DND-41 (cell line): ENCODE measurements around the gene ZCCHC24.

Source experiments
- EZH2 ChIP-seq: IDR thresholded peaks from 3 replicates; pipeline ENCODE4 v1.6.1; 2012; ENCODE audit warnings: borderline replicate concordance, low read depth, mild to moderate bottlenecking, moderate library complexity, low read length, inconsistent platforms; ENCODE audit not compliant: severe bottlenecking
- TF ChIP-seq, protein P1 (sequence below): IDR thresholded peaks from 2 replicates; pipeline ENCODE4 v1.5.1; 2012; ENCODE audit warnings: borderline replicate concordance, low read length, moderate library complexity, mild to moderate bottlenecking; ENCODE audit not compliant: poor library complexity, severe bottlenecking; ENCODE audit errors: extremely low read depth

DNA sequence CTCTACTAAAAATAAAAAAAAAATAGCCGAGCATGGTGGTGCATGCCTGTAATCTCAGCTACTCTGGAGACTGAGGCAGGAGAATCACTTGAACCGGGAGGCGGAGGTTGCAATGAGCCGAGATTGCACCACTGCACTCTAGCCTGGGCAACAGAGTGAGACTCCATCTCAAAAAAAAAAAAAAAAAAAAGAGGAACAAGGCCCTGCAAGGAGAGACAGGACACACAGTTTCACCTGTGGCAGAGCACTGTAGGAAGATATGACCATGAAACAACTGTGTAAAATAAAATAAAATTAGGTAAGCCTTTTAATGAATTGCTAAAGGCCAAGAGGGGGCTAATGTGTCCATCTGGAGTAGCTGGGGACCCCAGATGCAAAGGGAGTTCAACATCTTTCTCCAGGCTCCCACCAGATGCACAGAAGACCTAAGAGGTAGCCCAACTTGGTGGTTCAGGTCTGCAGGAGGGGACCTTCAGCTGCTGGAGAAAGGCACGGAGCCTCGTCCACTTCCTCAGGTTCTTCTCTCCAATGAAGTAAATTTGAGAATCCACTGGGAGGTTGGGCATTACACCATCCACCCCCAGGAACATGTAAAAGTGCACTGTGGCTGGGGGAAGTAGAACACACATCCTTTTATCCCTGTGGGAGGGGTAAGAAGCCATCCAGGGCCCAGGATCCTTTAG lies 85.5 kb downstream of the ZCCHC24 start:
- TF ChIP-seq, protein P1, sequence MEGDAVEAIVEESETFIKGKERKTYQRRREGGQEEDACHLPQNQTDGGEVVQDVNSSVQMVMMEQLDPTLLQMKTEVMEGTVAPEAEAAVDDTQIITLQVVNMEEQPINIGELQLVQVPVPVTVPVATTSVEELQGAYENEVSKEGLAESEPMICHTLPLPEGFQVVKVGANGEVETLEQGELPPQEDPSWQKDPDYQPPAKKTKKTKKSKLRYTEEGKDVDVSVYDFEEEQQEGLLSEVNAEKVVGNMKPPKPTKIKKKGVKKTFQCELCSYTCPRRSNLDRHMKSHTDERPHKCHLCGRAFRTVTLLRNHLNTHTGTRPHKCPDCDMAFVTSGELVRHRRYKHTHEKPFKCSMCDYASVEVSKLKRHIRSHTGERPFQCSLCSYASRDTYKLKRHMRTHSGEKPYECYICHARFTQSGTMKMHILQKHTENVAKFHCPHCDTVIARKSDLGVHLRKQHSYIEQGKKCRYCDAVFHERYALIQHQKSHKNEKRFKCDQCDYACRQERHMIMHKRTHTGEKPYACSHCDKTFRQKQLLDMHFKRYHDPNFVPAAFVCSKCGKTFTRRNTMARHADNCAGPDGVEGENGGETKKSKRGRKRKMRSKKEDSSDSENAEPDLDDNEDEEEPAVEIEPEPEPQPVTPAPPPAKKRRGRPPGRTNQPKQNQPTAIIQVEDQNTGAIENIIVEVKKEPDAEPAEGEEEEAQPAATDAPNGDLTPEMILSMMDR = no peak
- no peak for TF ChIP-seq EZH2
